ENCODE results near the gene TRIOBP.
A peak's percentile ranks its signal among the peaks of the same experiment; 100 is the strongest.

Gene TRIOBP

GRCh38 chr22:37802310-37803194 lies 105.7 kb downstream of the TRIOBP start:
- Histone ChIP-seq H3K4me3 (replicated peaks; ENCODE audit: low read depth, low read length) (peak overlapping the region; percentile 53), H3K27me3 (replicated peaks; ENCODE audit: control insufficient read depth, insufficient read depth, low read length) (peaks cover 10% of the 10 kb centered on the region; the same call in 1 of the 2 replicates), H3K36me3 (ENCODE audit: control insufficient read depth, insufficient read depth, low read length) (no peaks in the 10 kb centered on the region)
- no peak for DNase-seq (ENCODE audit: extremely low read depth, insufficient read length)
- no peak for TF ChIP-seq CTCF (IDR thresholded peaks at IDR 0.05; ENCODE audit: insufficient read depth, low read length, poor library complexity, severe bottlenecking)

- no peak for DNase-seq (ENCODE audit: extremely low read depth, insufficient read length)
- peaks cover 10% of the 10 kb centered on the region; the same call in 1 of the 2 replicates for H3K27me3 ChIP-seq (replicated peaks; ENCODE audit: control insufficient read depth, insufficient read depth, low read length)
- H3K36me3 ChIP-seq (ENCODE audit: control insufficient read depth, insufficient read depth, low read length), result no peaks in the 10 kb centered on the region
- no peak overlapping the region for H3K4me3 ChIP-seq (replicated peaks; ENCODE audit: low read depth, low read length)
- no peak for TF ChIP-seq CTCF (IDR thresholded peaks at IDR 0.05; ENCODE audit: insufficient read depth, low read length, poor library complexity, severe bottlenecking)
These were observed 106.4 kb downstream of the TRIOBP start for GRCh38 chr22:37803195-37803638.

GRCh38 chr22:37803639-37804351 lies 106.9 kb downstream of the TRIOBP start:
- peaks cover 10% of the 10 kb centered on the region; the same call in 1 of the 2 replicates for H3K27me3 ChIP-seq (replicated peaks; ENCODE audit: control insufficient read depth, insufficient read depth, low read length)
- no peak for DNase-seq (ENCODE audit: extremely low read depth, insufficient read length)
- H3K36me3 ChIP-seq (ENCODE audit: control insufficient read depth, insufficient read depth, low read length), result no peaks in the 10 kb centered on the region
- H3K4me3 ChIP-seq (replicated peaks; ENCODE audit: low read depth, low read length), result no peak overlapping the region
- no peak for TF ChIP-seq CTCF (IDR thresholded peaks at IDR 0.05; ENCODE audit: insufficient read depth, low read length, poor library complexity, severe bottlenecking)

GRCh38 chr22:37804352-37804880 lies 107.6 kb downstream of the TRIOBP start:
- Histone ChIP-seq H3K4me3 (replicated peaks; ENCODE audit: low read depth, low read length) (peak overlapping the region; percentile 46), H3K36me3 (ENCODE audit: control insufficient read depth, insufficient read depth, low read length) (no peaks in the 10 kb centered on the region), H3K27me3 (replicated peaks; ENCODE audit: control insufficient read depth, insufficient read depth, low read length) (peaks cover 10% of the 10 kb centered on the region; the same call in 1 of the 2 replicates)
- no peak for TF ChIP-seq CTCF (IDR thresholded peaks at IDR 0.05; ENCODE audit: insufficient read depth, low read length, poor library complexity, severe bottlenecking)
- DNase-seq (ENCODE audit: extremely low read depth, insufficient read length), result no peak

- no peaks in the 10 kb centered on the region for H3K36me3 ChIP-seq (ENCODE audit: control insufficient read depth, insufficient read depth, low read length)
- H3K4me3 ChIP-seq (replicated peaks; ENCODE audit: low read depth, low read length), result peak overlapping the region; percentile 46
- TF ChIP-seq CTCF (IDR thresholded peaks at IDR 0.05; ENCODE audit: insufficient read depth, low read length, poor library complexity, severe bottlenecking), result no peak
- peak; percentile 54 for DNase-seq (ENCODE audit: extremely low read depth, insufficient read length)
- H3K27me3 ChIP-seq (replicated peaks; ENCODE audit: control insufficient read depth, insufficient read depth, low read length), result peaks cover 10% of the 10 kb centered on the region; the same call in 1 of the 2 replicates
These were observed 108.3 kb downstream of the TRIOBP start for GRCh38 chr22:37804881-37805809.

Measured in GM06990 (cell line).